DLD1 (cell line): Measurements from ENCODE around the gene TMEM178B.

ENCODE experiments used
- in situ Hi-C: cut with HindIII; loops from 2 replicates; pipeline ENCODE4 v1.10.0; 2017; ENCODE audit warnings: low sequenced_read_pairs

TMEM178B gene

DNA sequence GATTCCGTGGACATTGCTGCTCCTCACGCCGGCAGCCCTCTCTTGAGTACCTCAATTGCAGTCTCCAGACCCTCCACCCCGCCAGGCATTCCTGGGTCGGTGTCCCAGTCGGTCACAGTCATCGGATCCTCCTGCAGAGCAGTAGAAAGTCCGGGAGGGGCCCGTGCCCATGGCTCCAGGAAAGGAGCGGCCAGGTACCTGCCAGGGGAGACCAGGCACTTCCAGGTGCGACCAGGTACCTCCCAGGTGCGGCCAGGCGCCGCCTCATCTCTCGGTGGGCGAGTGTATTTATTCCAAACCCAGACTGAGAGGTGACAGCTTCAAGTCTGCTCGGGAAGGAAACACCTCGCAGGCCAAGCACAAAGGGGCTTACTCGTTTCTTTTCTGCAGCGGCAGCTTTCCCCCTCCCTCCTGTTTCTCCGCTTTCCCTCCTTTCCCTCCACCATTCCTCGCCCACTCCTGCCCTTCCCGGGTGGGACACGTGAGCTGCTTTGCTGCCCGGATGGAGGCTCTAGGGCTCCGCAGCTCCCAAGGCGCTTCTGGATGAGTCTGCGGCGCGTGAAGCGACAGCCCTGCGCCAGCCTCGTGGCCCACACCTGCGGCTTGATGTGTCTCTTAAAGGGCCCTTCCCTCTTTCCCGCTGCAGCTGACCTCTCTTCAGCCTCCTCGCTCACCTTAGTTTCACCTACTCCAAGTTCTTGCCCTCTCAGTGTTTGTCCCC, 438.0 kb downstream of the TMEM178B start:
- in situ Hi-C loops = no loop called here

DNA sequence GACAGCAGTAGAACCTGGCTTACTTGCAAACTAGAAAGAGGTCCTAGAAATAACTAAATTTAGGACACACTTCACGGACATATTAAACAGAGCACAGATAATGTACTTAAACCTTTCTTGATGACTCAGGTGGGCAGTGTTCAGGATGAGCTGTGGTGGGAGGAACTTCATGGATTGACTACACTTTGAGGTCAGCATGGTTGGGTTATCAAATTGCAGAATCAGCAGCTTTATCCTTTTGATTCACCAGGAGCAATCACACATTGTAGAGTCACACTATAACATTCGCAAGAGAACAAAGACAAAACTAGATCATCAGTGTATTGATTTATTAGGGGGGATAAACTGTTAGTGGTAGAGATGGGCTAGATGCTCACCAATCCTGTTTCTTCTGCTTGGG, 438.7 kb downstream of the TMEM178B start:
- in situ Hi-C loops = no loop called here

DNA sequence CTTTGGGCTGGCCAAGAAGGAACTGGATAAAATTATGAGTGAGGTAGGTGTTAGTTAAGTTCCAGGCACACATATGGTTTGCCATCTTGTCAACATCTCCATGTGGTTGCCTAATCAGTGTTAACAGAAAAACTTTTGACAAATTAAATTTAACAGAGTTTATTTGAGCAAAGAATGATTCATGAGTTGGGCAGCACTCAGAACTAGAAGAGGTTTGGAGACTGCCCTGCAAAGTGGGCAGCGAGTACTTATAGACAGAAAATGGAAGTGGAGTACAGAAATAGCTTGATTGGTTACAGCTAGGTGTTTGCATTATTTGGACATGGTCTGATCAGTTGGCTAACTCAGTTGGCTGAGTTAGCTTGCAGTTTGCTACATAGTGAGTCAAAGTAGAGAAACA, 439.9 kb downstream of the TMEM178B start:
- in situ Hi-C loops = no loop called here

DNA sequence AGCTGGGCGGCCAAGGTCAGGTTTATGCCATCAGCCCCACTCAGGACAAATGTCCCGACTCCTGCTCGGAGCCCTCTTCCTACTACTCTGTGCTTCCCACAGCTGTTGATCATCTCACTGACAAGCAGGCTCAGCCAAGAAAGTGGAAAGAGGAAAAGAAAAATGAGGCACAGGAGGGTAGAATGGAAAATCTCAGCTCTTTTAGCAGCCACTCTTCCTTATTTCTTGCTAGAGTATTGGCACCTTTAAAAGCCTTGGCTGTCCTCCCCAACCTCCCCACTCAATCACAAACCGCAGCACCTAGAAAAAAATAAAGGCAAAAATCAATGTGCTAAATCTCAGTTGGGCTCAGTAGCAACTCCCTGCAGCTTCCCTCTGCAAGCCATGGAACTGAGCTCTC, 442.1 kb downstream of the TMEM178B start:
- in situ Hi-C loops = no loop called here

DNA sequence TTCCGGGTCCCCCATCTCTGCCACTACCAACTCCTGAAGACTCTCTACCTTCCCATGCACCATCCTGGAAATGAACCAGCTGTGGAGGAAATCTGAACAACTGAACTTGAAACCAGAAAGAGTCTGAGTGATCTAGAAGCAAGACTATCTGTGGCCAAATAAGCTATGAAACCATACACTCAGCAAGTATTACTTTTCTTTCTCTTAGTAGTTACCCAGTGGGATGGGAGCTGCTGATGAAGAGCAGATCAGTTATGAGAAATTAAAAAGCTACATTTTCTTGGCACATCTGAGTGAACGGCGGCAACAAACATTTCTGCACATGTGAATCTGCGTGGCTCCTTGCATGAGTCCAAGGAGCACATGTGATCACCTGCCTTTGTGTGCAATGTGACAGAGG, 445.8 kb downstream of the TMEM178B start:
- in situ Hi-C loops = no loop called here

DNA sequence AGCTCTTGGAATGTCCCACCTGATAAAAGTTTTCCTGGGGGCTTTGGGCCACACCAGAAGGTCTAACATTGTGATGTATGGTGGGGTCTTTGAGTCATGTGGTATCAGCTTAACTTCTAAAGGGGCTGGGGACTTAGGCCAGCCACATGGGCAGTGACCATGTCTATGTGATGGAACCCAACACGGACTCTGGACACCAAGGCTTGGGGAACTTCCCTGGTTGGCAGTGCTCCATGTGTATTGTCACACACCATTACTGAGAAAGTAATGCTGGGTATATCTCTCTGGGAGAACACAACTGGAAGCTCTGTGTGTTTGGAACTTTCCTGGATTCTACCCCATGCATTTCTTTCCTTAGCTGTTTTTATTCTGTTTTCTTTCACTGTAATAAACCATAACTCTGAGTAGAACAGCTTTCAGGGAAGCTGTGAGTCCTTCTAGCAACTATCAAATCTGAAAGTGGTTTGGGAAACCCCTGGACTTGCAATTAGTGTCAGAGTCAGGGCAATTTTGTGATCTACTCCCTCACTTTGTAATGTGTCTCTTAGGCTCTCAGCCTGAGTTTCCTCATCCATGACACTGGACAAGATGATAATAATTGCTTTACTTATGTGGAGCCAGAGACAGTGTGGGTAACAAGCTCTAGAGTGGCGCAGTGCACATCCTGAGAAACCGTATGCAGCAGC, 448.9 kb downstream of the TMEM178B start:
- in situ Hi-C loops = no loop called here

DNA sequence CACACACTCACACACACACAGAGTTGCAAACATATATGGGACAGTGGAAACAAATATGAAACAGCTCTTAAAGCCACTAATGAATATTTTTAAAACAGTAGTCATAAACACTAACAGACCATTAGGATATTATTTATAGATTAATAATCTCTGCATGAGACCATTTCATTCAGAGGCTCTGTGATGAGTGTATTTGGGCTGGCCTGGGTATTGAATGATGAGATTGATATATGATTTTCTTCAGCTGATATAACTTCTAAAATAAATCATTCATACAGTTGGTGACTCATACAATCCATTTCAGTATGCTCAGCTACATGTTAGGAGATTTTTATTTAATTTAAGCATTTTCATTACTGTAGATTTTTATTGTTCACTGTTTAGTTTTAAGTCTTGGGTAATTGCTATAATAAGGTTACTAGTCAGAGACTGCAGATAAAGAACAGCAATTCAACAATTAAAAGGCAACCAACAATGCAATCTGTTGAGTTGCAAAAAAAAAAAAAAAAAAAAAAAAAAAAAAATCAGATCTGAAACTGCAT, 452.2 kb downstream of the TMEM178B start:
- in situ Hi-C loops = no loop called here

DNA sequence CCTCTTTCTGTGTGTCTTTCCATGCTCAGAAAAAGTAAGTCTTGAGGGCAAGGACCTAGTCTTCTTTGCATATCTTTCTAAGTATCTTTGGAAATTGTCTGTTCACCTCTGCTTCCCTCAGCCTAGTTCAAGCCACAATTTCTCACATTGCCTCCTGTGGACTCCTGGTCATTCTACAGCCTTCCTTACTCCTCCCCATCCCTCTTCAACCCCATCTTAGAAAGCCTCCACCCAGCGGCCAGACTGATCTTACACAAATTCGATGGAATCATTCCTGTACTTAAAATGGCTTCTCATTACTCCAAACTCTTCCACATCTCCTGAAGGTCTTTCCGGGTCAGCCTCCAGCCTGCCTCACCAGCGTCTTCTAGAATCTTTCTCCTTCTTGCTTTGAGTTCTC, 453.2 kb downstream of the TMEM178B start:
- in situ Hi-C loops = no loop called here

DNA sequence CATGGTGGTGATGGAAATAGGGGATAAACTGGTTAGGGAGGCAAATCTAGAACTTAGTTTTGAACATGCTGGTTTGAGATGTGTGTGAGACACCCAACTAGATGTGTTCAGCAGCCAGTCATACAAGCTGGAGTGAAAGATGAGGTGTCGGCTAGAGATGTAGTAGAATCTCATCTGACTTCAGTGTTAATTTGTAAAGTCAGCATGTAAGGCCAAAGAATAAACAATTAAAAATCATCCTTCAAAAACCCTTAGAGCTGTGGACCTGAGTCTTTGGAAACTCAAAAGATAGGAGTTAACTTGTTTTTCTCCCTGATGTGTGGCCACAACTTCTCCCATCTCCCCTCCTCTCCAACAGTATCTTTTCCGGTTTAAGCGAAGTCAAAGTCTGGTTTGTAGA, 454.5 kb downstream of the TMEM178B start:
- in situ Hi-C loops = no loop called here
